GM21381 (cell line): ENCODE measurements around the gene NACA2.
"Not testable (repeated sequence)": the region's sequence is repeated elsewhere in the genome, so short reads cannot be mapped to it uniquely, and the experiment has no call there.

Experiments
- ATAC-seq: cut with Tn5 transposase; IDR thresholded peaks from one replicate; pipeline ENCODE4 v1.9.1; 2021; ENCODE audit warnings: mild to moderate bottlenecking, moderate library complexity; ENCODE audit not compliant: unreplicated experiment

The NACA2 gene

GRCh38 chr17:61579961-61580360, 11.1 kb downstream of the NACA2 start:
- no peak for ATAC-seq

GRCh38 chr17:61579347-61579746, 11.7 kb downstream of the NACA2 start:
- no peak for ATAC-seq

- no peak for ATAC-seq
Observed at GRCh38 chr17:61578645-61579044, 12.4 kb downstream of the NACA2 start.

- ATAC-seq, result no peak
Observed at GRCh38 chr17:61575983-61576382, 15.0 kb downstream of the NACA2 start.

GRCh38 chr17:61575352-61575975, 15.6 kb downstream of the NACA2 start:
- no peak for ATAC-seq

GRCh38 chr17:61574542-61575351, 16.3 kb downstream of the NACA2 start:
- ATAC-seq, result no peak

- not testable (repeated sequence) for ATAC-seq
Observed at GRCh38 chr17:61572547-61572946, 18.5 kb downstream of the NACA2 start.

GRCh38 chr17:61571624-61572023, 19.4 kb downstream of the NACA2 start:
- ATAC-seq, result no peak

- no peak for ATAC-seq
Observed at GRCh38 chr17:61570118-61570517, 20.9 kb downstream of the NACA2 start.

GRCh38 chr17:61569525-61569924, 21.5 kb downstream of the NACA2 start:
- not testable (repeated sequence) for ATAC-seq

GRCh38 chr17:61568219-61569072, 22.6 kb downstream of the NACA2 start:
- no peak for ATAC-seq

GRCh38 chr17:61567045-61567802, 23.8 kb downstream of the NACA2 start:
- no peak for ATAC-seq

GRCh38 chr17:61566448-61566847, 24.6 kb downstream of the NACA2 start:
- not testable (repeated sequence) for ATAC-seq

GRCh38 chr17:61565850-61566249, 25.2 kb downstream of the NACA2 start:
- ATAC-seq, result not testable (repeated sequence)

GRCh38 chr17:61565213-61565612, 25.8 kb downstream of the NACA2 start:
- ATAC-seq, result no peak

GRCh38 chr17:61562287-61562686, 28.7 kb downstream of the NACA2 start:
- ATAC-seq, result no peak

- no peak for ATAC-seq
Observed at GRCh38 chr17:61561354-61561753, 29.7 kb downstream of the NACA2 start.

GRCh38 chr17:61560071-61560470, 30.9 kb downstream of the NACA2 start:
- no peak for ATAC-seq

- ATAC-seq, result no peak
Observed at GRCh38 chr17:61556224-61557188, 34.5 kb downstream of the NACA2 start.
